ENCODE measurements around the gene AQP4.

DNA sequence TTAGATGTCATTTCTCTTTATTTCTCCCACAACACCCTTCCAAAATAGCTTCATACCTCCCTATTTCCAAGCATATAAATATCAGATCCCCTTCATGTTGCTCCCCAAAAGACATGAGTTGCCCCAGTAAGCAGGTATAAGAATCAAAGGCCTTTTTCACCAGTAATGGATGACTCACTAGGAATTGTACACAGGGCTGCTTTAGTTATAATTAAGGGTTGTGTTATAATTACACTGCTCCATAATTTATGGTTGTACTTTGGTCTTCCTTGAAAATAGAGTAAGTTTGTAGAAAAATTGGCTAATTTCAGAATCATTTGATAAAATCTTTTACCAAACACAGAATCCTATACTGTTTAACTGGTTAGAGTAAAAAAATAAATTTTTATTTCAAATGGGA lies 8.8 kb upstream of the AQP4 start:
- TF ChIP-seq, protein P1, sequence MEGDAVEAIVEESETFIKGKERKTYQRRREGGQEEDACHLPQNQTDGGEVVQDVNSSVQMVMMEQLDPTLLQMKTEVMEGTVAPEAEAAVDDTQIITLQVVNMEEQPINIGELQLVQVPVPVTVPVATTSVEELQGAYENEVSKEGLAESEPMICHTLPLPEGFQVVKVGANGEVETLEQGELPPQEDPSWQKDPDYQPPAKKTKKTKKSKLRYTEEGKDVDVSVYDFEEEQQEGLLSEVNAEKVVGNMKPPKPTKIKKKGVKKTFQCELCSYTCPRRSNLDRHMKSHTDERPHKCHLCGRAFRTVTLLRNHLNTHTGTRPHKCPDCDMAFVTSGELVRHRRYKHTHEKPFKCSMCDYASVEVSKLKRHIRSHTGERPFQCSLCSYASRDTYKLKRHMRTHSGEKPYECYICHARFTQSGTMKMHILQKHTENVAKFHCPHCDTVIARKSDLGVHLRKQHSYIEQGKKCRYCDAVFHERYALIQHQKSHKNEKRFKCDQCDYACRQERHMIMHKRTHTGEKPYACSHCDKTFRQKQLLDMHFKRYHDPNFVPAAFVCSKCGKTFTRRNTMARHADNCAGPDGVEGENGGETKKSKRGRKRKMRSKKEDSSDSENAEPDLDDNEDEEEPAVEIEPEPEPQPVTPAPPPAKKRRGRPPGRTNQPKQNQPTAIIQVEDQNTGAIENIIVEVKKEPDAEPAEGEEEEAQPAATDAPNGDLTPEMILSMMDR (IDR thresholded peaks at IDR 0.05), result no peak
- TF ChIP-seq POLR2A (IDR thresholded peaks at IDR 0.05), result no peak
